Cardiac fibroblast (primary cell): ENCODE data around the gene EXOC6.

Source experiments
- DNase-seq, 2 donors: peaks; one replicate each; pipeline versions ENCODE4 v3.0.0 to v3.0.0-alpha.2; 2010; ENCODE audit warnings: low read depth in 2 of 2
- H3K4me3 ChIP-seq, 2 donors: replicated peaks in 1 of 2; 1 replicate in 1 of 2; 2 replicates in 1 of 2; pipeline ENCODE4 v1.5.1; 2011; ENCODE audit warnings: low read depth in 2 of 2, low read length in 2 of 2, mild to moderate bottlenecking in 2 of 2, moderate library complexity in 1 of 2
- CTCF ChIP-seq: IDR thresholded peaks from one replicate; pipeline ENCODE4 v1.5.1; 2011; ENCODE audit warnings: low read depth, mild to moderate bottlenecking, low read length, inconsistent platforms

EXOC6 gene

DNA sequence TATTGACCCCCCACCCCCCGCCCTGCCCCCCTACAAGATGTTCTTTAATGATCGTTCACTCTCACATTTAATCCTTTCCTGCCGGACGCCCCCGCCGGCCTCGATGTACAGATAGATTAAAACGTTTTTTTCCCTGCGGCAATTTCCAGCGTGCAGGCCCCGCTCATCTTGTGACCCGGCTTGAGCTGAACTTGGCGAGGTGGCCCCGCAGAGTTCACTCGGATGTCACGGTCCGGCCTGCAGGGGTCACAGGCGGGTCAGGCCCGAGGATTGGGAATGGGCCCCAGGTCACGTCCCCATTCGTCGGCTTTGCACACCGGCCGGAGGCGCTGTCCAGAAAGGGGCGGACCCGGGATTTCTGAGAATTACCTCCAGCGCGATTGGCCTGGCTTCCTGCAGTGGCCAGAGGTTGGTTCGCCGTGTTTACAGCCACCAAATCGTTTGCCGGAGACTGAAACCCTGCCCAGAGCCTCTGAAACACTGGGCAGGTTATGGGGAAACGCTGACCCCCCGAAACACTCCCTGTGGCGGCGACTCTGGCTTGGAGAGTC lies 223.4 kb downstream of the EXOC6 start:
- no peak for TF ChIP-seq CTCF
- no peak for DNase-seq
- peak overlapping the region in 1 of 2 donors; percentile 27 for H3K4me3 ChIP-seq

DNA sequence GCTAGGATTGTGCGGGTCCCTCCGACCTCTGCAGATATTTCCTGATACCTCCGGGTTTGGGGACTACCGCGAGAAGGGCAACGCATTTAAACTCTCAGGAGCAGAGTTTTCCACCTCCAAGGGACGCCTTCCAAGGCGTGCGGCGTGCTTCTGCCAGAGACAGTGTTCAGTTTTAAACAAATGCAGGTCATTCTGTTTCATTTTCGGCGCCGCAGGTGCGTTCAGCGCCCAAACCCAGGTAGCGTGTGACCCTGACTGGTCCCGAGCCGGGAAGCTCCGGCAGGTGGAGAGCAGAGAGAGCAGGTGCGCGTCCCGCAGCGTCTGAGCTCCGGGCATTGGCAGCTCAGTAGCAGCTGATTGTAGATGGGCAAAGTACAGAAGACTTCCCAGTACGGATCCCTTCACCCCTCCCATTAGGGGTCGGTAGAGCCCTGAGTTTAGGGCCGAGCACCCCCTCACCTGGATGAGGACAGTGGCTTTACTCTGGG lies 223.9 kb downstream of the EXOC6 start:
- H3K4me3 ChIP-seq: peak overlapping the region in 1 of 2 donors; percentile 27
- TF ChIP-seq CTCF: no peak
- DNase-seq: no peak

DNA sequence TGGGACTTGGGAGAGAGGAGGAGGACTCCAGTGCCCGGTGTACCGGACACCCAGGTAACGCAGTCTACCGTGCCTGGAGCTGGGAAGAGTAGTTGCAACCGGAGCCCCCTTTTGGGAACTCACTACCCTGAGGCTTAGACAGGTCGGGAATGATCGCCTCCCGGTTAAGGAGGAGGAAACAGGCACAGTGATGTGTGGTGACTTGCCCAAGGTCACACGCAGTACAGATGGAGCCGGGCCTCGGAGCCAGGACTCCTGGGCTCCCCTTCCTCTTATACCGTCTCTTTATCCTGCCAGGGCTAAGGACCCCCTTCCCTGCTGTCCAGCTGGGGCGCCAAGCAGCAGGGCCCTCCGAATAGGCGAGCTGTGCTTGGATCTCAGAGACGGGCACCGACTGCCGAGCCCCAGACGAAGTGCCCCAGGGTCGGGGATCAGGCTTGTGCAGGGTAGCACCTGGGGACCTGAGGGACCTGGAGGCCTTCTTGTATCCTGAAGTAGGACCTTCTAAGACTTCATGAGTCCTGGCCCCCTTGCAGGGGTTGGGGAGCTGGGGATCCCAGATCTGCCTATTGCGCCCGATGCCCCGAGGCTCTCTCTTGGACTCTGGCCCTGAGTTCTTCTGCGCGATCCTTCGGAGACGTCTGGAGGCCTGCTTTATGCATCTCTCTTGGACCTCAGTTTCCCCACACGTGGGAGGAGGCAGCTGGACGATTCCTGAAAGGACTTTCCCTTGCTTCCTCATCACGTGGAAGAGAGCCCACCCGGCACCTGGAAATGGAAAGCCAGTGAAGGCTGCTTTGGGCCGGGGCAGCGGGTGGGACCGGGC lies 224.6 kb downstream of the EXOC6 start:
- no peak for DNase-seq
- no peak for TF ChIP-seq CTCF
- H3K4me3 ChIP-seq: no peak overlapping the region

DNA sequence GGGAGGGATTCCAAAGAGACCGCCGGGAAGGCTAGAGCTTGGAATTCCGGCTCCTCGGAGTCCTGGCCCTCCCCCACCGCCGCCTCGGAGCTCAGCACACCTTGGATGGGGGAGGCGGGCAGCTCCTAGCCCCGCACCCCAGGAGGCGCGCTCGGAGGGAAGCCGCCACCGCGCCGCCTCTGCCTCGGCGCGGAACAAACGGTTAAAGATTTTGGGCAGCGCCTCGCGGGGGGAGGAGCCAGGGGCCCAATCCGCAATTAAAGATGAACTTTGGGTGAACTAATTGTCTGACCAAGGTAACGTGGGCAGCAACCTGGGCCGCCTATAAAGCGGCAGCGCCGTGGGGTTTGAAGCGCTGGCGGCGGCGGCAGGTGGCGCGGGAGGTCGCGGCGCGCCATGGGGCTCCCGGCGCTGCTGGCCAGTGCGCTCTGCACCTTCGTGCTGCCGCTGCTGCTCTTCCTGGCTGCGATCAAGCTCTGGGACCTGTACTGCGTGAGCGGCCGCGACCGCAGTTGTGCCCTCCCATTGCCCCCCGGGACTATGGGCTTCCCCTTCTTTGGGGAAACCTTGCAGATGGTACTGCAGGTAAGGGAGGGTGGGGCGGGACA lies 225.3 kb downstream of the EXOC6 start, which contains the start of gene CYP26A1:
CYP26A1 (plus strand) TSS at position 355 of the 608 bp plus-strand sequence; CDS start at position 397, 42 bp downstream.
- TF ChIP-seq CTCF: no peak
- no peak for DNase-seq
- peak within 1 kb of the TSS in 1 of 2 donors; percentile 21 for H3K4me3 ChIP-seq

DNA sequence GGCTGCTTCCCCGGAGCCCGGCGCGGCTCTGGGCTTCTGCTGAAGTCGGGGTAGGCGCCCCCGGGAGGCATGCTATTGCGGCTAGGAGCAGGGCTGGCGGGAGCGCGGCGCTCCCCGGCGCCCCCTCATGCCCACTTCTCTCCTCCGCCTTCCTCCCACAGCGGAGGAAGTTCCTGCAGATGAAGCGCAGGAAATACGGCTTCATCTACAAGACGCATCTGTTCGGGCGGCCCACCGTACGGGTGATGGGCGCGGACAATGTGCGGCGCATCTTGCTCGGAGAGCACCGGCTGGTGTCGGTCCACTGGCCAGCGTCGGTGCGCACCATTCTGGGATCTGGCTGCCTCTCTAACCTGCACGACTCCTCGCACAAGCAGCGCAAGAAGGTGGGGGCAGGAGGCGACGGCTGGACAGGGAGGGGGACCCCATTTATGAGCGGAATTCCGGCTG lies 225.9 kb downstream of the EXOC6 start:
- H3K4me3 ChIP-seq: no peak overlapping the region
- no peak for DNase-seq
- TF ChIP-seq CTCF: no peak

DNA sequence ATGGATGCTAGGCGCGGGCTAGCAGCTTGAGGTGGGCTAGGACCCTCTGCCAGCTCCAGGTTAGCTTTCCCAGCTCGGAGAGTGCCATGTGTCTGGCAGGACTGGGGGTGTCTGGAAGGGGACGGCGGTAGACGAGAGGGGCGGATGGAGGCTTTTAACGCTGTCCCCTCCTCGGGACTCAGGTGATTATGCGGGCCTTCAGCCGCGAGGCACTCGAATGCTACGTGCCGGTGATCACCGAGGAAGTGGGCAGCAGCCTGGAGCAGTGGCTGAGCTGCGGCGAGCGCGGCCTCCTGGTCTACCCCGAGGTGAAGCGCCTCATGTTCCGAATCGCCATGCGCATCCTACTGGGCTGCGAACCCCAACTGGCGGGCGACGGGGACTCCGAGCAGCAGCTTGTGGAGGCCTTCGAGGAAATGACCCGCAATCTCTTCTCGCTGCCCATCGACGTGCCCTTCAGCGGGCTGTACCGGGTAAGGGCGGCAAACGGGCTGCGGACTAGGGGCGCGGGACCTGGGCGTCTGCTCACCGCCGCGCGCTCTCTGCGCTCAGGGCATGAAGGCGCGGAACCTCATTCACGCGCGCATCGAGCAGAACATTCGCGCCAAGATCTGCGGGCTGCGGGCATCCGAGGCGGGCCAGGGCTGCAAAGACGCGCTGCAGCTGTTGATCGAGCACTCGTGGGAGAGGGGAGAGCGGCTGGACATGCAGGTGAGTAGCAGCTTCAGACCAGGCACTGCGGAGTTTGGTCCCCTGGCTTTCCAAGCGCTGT lies 226.5 kb downstream of the EXOC6 start:
- DNase-seq: no peak
- no peak for TF ChIP-seq CTCF
- no peak overlapping the region for H3K4me3 ChIP-seq
